NCI-H82 (cell line): ENCODE measurements around the gene VAMP1.

Experiments
- DNase-seq: peaks from one replicate; lab custom pipeline; 2025; lab: John Stamatoyannopoulos, UW

The VAMP1 gene

DNA sequence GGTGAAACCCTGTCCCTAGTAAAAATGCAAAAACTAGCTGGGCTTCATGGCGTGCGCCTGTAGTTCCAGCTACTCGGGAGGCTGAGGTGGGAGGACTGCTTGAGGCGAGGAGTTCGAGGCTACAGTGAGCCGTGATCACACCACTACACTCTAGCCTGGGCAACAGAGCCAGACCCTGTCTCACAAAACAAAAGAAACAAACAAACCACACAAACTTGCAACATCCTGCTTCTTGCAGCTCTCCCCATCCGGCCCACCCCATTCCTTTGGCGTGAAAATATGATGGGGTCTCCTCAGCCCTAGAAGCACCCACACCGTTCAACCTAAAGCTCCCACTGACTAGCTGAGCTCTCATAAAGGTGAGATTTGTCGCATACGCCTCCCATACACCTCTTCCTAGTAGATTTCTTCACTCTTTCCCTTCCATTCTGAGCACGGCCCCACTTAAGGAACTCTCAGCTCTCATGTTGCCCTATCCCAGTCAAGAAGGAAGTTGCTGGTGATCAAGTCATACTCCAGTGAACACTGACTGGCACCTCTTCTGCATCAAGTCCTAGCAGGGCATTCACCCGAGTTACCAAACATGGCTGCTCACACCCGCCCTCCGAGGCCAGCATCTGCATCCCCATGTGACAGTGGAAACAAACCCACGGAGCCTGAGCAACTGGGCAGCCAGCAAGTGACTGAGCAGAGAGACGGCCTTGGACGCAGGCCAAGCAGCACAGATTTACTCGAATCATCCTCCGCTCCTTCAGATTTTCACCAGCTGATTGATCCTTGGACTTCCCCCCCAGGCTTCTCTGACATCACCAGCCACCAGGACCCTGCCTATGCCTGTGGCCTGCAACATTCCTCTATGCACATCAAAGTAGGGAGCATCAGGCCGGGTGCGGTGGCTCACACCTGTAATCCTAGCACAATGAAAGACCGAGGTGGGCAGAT is 44.6 kb downstream of the VAMP1 start:
- DNase-seq, result peak; percentile 63

DNA sequence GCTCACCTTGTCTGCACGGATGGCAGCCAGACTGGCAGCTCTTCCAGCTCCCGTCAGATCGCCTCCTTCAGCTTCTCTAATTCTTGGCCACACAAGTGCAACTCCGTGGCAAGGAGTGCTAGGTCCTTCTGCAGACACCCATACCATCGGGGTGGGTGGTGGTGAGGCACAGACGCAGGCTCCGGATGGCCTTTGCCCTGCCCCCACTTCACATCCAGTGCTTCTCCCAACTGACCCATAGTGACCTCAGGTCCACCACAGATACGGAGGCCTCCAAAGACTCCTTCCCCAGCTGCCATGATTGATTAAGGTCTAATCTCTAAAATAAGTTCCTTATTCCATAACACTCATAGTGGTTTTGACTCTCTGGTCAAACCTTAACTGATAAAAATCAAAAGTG is 45.6 kb downstream of the VAMP1 start:
- no peak for DNase-seq

DNA sequence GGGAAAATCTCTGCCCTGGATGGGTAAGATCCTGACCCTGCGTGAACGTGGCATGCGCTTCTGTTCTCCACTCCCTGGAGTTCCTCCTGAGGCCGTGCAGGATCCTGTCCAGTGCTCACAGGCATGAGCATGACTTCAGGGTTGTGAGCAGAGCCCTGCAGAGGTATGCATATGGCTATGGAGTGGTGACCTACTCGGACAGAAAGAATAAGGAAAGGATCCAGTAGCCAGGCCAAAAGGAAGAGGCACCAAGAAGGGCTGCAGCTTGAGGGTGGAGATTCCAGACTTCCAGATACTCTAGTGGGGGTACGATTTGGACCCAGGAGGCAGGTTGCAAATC is 46.5 kb downstream of the VAMP1 start:
- no peak for DNase-seq

DNA sequence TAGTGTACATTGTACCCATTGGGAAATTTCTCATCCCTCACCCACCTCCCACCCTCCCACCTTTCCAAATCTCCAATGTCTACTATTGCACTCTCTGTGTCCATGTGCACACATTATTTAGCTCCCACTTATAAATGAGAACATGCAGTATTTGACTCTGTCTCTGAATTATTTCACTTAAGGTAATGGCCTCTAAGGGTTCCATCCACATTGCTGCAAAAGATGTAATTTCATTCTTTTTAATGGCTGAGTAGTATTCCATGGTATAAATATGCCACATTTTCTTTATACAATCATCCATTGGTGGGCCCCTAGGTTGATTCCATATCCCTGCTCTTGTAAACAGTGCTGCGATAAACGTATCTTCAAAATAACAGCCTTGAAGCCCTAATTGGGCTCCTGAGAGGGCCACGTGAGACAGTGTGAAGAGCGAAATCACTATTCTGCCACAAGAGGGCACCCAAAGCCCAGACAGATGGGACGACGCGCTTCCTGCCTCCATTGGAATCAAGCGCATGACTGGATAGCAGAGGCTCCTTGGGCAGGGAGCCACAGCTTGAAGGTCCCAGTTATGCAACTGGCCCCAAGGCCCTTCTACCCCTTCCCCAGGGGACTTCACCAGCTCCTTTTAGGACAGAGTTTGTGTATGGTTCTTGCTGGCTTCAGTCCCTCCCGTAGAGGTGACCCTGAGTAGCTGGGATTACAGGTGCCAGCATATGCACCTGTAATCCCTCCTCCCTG is 47.0 kb downstream of the VAMP1 start:
- peak; percentile 97 for DNase-seq

DNA sequence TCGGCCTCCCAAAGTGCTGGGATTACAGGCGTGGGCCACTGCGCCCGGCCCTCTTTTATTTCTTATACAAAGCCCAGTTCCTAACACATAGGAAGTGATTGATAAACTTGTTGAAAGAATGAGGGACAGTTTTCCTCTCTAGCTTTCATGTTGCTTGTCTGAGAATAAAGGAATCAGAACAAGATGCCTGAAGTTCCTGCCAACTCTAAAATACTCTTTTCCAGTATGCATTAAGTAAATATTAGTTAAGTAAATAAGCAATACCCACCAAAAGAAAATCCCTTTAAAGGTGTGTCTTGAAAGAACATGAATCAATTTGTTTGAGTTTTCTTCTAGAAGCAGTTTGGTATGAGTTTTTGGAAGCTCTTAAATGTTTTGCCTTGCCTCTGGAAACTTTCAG is 50.1 kb downstream of the VAMP1 start:
- no peak for DNase-seq

DNA sequence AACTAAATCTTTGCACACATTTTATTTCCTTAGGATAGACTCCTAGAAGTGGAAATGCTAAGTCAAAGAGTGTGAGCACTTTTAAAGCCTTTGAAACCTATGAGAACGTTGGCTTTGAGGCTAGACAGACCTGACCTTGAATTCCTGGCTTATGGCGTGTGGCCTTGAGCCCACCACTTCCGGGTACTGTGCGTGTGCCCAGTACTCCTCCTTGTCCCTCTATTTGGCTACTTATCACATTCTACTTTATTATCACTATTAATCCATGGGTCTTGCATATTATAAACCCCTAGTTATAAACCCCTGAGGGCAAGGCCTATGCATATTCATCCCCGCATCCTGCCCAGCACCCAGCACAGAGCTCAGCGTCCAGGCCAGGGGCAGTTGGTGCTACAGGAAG is 51.7 kb downstream of the VAMP1 start:
- no peak for DNase-seq

DNA sequence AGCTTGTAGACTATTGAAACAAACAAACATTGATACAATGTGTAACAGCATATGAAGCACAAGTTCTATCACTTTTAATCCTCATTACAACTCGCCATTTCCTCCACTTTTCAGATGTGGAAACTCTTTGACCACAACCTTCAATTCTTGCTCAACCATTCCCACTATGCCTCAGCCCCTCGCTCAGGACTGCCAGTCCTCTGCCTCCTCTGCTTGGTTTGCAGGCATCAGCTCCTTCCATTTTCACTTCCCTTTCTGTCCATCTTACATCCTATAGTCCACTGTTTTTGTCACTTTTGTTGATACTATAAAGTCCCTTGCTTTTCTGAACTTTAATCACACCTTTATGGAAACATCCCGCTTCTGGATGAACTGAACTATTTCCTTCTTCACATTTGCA is 53.9 kb downstream of the VAMP1 start:
- DNase-seq, result no peak
